WTC11 (cell line): ENCODE results near the gene CGB5.

Experiments
- CTCF ChIP-seq: fragments of 200-600 bp; IDR thresholded peaks from 2 replicates; pipeline ENCODE4 v1.8.0; 2022; ENCODE audit warnings: antibody characterized with exemption
- E2F1 ChIP-seq: sonication (generic); formaldehyde crosslinking; IDR thresholded peaks from 2 replicates; pipeline ENCODE4 v1.8.0; 2022; ENCODE audit warnings: mild to moderate bottlenecking, missing genetic modification reagents
- ELF4 ChIP-seq: sonication (generic); formaldehyde crosslinking; IDR thresholded peaks from 2 replicates; pipeline ENCODE4 v1.8.1; 2022; ENCODE audit warnings: low read depth, mild to moderate bottlenecking, moderate library complexity, missing genetic modification reagents
- NR2C2 ChIP-seq: sonication (generic); formaldehyde crosslinking; IDR thresholded peaks from 2 replicates; pipeline ENCODE4 v1.8.0; 2022; ENCODE audit warnings: mild to moderate bottlenecking, missing genetic modification reagents
- TF ChIP-seq, protein P1 (sequence below): sonication (generic); formaldehyde crosslinking; IDR thresholded peaks from 2 replicates; pipeline ENCODE4 v1.8.0; 2022; ENCODE audit warnings: mild to moderate bottlenecking, missing genetic modification reagents
- TF ChIP-seq, protein P2 (sequence below): sonication (generic); formaldehyde crosslinking; conservative IDR thresholded peaks from 2 replicates; pipeline ENCODE4 v1.8.1; 2023; ENCODE audit warnings: mild to moderate bottlenecking, low read depth, missing genetic modification reagents, moderate library complexity
- TF ChIP-seq, protein P3 (sequence below): fragments of 250-450 bp; sonication (Bioruptor Pico); IDR thresholded peaks from 2 replicates; pipeline ENCODE4 v1.9.0; 2021; ENCODE audit warnings: mild to moderate bottlenecking

DNA sequence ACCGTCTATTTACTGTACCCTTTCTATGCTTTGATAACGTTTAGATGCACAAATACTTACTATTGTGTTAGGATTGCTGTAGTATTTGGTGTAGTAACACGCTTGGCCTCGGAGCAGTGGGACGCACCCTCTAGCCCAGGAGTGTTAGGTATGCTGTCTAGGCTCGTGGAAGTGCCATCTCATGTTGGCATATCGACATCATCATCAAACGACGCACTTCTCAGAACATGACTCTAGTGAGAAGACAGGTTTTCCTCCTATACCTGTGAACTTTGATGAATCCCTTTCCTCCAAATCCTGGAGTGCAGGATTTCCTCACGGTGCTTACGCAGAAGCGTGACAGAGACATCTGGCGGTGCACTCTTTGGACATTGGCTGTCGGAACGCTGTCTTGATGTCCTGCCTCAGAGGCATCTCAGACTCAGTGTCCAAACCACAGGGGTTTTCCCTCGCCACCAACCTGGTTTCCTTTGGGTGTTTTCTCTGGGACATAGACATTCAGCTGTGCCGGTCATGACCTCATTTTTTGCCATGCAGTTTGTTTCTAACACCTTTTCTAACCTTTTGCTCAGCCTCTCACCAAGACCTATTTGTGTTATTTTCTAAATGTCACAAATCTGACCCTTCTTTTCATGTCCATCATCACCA lies 47.9 kb downstream of the CGB5 start:
- TF ChIP-seq CTCF (no peak), E2F1 (no peak), NR2C2 (CRISPR knock-in tag) (no peak), ELF4 (CRISPR knock-in tag) (no peak)
- TF ChIP-seq, protein P1, sequence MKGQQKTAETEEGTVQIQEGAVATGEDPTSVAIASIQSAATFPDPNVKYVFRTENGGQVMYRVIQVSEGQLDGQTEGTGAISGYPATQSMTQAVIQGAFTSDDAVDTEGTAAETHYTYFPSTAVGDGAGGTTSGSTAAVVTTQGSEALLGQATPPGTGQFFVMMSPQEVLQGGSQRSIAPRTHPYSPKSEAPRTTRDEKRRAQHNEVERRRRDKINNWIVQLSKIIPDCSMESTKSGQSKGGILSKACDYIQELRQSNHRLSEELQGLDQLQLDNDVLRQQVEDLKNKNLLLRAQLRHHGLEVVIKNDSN (CRISPR knock-in tag) = no peak
- TF ChIP-seq, protein P2, sequence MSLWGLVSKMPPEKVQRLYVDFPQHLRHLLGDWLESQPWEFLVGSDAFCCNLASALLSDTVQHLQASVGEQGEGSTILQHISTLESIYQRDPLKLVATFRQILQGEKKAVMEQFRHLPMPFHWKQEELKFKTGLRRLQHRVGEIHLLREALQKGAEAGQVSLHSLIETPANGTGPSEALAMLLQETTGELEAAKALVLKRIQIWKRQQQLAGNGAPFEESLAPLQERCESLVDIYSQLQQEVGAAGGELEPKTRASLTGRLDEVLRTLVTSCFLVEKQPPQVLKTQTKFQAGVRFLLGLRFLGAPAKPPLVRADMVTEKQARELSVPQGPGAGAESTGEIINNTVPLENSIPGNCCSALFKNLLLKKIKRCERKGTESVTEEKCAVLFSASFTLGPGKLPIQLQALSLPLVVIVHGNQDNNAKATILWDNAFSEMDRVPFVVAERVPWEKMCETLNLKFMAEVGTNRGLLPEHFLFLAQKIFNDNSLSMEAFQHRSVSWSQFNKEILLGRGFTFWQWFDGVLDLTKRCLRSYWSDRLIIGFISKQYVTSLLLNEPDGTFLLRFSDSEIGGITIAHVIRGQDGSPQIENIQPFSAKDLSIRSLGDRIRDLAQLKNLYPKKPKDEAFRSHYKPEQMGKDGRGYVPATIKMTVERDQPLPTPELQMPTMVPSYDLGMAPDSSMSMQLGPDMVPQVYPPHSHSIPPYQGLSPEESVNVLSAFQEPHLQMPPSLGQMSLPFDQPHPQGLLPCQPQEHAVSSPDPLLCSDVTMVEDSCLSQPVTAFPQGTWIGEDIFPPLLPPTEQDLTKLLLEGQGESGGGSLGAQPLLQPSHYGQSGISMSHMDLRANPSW (CRISPR knock-in tag) = no peak
- TF ChIP-seq, protein P3, sequence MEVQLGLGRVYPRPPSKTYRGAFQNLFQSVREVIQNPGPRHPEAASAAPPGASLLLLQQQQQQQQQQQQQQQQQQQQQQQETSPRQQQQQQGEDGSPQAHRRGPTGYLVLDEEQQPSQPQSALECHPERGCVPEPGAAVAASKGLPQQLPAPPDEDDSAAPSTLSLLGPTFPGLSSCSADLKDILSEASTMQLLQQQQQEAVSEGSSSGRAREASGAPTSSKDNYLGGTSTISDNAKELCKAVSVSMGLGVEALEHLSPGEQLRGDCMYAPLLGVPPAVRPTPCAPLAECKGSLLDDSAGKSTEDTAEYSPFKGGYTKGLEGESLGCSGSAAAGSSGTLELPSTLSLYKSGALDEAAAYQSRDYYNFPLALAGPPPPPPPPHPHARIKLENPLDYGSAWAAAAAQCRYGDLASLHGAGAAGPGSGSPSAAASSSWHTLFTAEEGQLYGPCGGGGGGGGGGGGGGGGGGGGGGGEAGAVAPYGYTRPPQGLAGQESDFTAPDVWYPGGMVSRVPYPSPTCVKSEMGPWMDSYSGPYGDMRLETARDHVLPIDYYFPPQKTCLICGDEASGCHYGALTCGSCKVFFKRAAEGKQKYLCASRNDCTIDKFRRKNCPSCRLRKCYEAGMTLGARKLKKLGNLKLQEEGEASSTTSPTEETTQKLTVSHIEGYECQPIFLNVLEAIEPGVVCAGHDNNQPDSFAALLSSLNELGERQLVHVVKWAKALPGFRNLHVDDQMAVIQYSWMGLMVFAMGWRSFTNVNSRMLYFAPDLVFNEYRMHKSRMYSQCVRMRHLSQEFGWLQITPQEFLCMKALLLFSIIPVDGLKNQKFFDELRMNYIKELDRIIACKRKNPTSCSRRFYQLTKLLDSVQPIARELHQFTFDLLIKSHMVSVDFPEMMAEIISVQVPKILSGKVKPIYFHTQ (CRISPR knock-in tag) = no peak
